Left forelimb (tissue), 1 donor: ENCODE results near the gene SULT2B1.
"Not testable (repeated sequence)": the region's sequence is repeated elsewhere in the genome, so short reads cannot be mapped to it uniquely, and the experiment has no call there.

Experiments used
- DNase-seq: peaks from one replicate; pipeline ENCODE4 v3.0.0-alpha.2; 2018; ENCODE audit warnings: low spot score

The SULT2B1 gene

GRCh38 chr19:48618916-48619691, 67.1 kb downstream of the SULT2B1 start, which contains the start of the genes RPL18 and SPHK2:
TSS of gene RPL18 (minus strand) at chr19:48619178. CDS start at chr19:48619143, 35 bp downstream.
TSS of gene SPHK2 (plus strand) at chr19:48619506. CDS start at chr19:48620515, 1,009 bp downstream.
- DNase-seq, result peak; percentile 99

- DNase-seq, result no peak
Measured at GRCh38 chr19:48619692-48620585, 68.0 kb downstream of the SULT2B1 start.

GRCh38 chr19:48623556-48624066, 71.6 kb downstream of the SULT2B1 start:
- DNase-seq, result no peak

GRCh38 chr19:48624067-48624594, 72.2 kb downstream of the SULT2B1 start:
- peak; percentile 98 for DNase-seq

GRCh38 chr19:48624791-48625723, 73.1 kb downstream of the SULT2B1 start:
- no peak for DNase-seq

- no peak for DNase-seq
Measured at GRCh38 chr19:48625891-48626327, 73.9 kb downstream of the SULT2B1 start.

GRCh38 chr19:48627201-48627864, 75.4 kb downstream of the SULT2B1 start:
- DNase-seq, result no peak

- DNase-seq, result no peak
Measured at GRCh38 chr19:48627865-48628314, 75.9 kb downstream of the SULT2B1 start.

- no peak for DNase-seq
Measured at GRCh38 chr19:48628486-48629296, 76.7 kb downstream of the SULT2B1 start.

- no peak for DNase-seq
Measured at GRCh38 chr19:48629297-48629598, 77.3 kb downstream of the SULT2B1 start.

- no peak for DNase-seq
Measured at GRCh38 chr19:48629599-48630295, 77.8 kb downstream of the SULT2B1 start.

GRCh38 chr19:48630296-48631063, 78.5 kb downstream of the SULT2B1 start:
- no peak for DNase-seq

GRCh38 chr19:48631225-48631624, 79.3 kb downstream of the SULT2B1 start:
- no peak for DNase-seq

- DNase-seq, result not testable (repeated sequence)
Measured at GRCh38 chr19:48632286-48632685, 80.3 kb downstream of the SULT2B1 start.

GRCh38 chr19:48632692-48633147, 80.7 kb downstream of the SULT2B1 start:
- no peak for DNase-seq

GRCh38 chr19:48633148-48634035, 81.4 kb downstream of the SULT2B1 start:
- DNase-seq, result no peak

GRCh38 chr19:48634036-48634342, 82.0 kb downstream of the SULT2B1 start:
- DNase-seq, result no peak
